RWPE1 (cell line): Measurements from ENCODE around the gene USP49.

Experiments
- CTCF ChIA-PET: fragments of 350-600 bp; sonication (Branson Sonifier 250); formaldehyde crosslinking; extraction: SDS; loops from one replicate; lab custom pipeline; 2021; lab: Yijun Ruan, JAX
- POLR2A ChIA-PET: fragments of 400-600 bp; formaldehyde crosslinking; extraction: SDS; loops from one replicate; lab custom pipeline; 2020; ENCODE audit warnings: antibody characterized with exemption; ENCODE audit not compliant: low non-redundant PET; lab: Yijun Ruan, JAX
- DNase-seq: peaks from one replicate; pipeline ENCODE4 v3.0.0; 2012; ENCODE audit warnings: low spot score
- H3K27ac ChIP-seq: fragments of 450-650 bp; 2 replicates; pipeline ENCODE4 v1.5.1; 2017
- CTCF ChIP-seq: fragments of 450-650 bp; conservative IDR thresholded peaks from 2 replicates; pipeline ENCODE4 v1.5.1; 2017; ENCODE audit warnings: low read depth, mild to moderate bottlenecking

The USP49 gene

GRCh38 chr6:41787219-41787917, 107.8 kb downstream of the USP49 start, which contains the start of gene TOMM6:
TOMM6 (plus strand) TSS chr6:41787694; CDS start chr6:41787698, 4 bp downstream.
- peak within 1 kb of the TSS; percentile 89 for H3K27ac ChIP-seq
- TF ChIP-seq CTCF = peak; percentile 85
- DNase-seq = peak; percentile 89
- CTCF ChIA-PET = interaction anchor here (0.5 to 2.4 kb wide), 29 partner anchors 11 to 952 kb away, joined by 3 to 13 read pairs (median 4); partner anchors contain the start of genes BYSL, MED20 and TAF8
- POLR2A ChIA-PET = interaction anchor here (0.5 to 2.0 kb wide), 2 partner anchors 53 to 65 kb away, joined by 5 to 7 read pairs; no protein-coding TSS in a partner anchor

- ChIA-PET CTCF (interaction anchor here (0.5 to 2.4 kb wide), 26 partner anchors 10 to 993 kb away, joined by 3 to 13 read pairs (median 4); partner anchors contain the start of genes BYSL, MED20 and TAF8), POLR2A (interaction anchor here (0.5 to 2.0 kb wide), 2 partner anchors 52 to 64 kb away, joined by 5 to 7 read pairs; no protein-coding TSS in a partner anchor)
- TF ChIP-seq CTCF = peak; percentile 84
- peak overlapping the region; percentile 89 for H3K27ac ChIP-seq
- peak; percentile 85 for DNase-seq
These were observed 108.5 kb downstream of the USP49 start for GRCh38 chr6:41786451-41787218.

- H3K27ac ChIP-seq = peak overlapping the region; percentile 89
These were observed 109.3 kb downstream of the USP49 start for GRCh38 chr6:41785689-41786450.

GRCh38 chr6:41785254-41785653, 109.9 kb downstream of the USP49 start:
- ChIA-PET CTCF (interaction anchor here (0.5 to 1.8 kb wide), 4 partner anchors 9 to 259 kb away, joined by 3 to 6 read pairs (median 4); no protein-coding TSS in a partner anchor), POLR2A (interaction anchor here (0.9 kb wide), 1 partner anchor 52 kb away, joined by 3 read pairs; no protein-coding TSS in a partner anchor)
- DNase-seq = no peak
- TF ChIP-seq CTCF = no peak
- peak overlapping the region; percentile 89 for H3K27ac ChIP-seq

More at GRCh38 chr6:41785689-41786450, 109.3 kb downstream of the USP49 start:
- POLR2A ChIA-PET = interaction anchor here (2.0 kb wide), 1 partner anchor 52 kb away, joined by 7 read pairs; no protein-coding TSS in a partner anchor
- CTCF ChIA-PET = interaction anchor here (0.6 to 2.4 kb wide), 14 partner anchors 10 to 994 kb away, joined by 3 to 13 read pairs (median 3); partner anchors contain the start of genes BYSL, MED20 and TAF8
- TF ChIP-seq CTCF = no peak
- DNase-seq = no peak

GRCh38 chr6:41784581-41785171, 110.5 kb downstream of the USP49 start:
- peak overlapping the region; percentile 89 for H3K27ac ChIP-seq
- ChIA-PET CTCF (interaction anchor here (0.5 to 1.8 kb wide), 5 partner anchors 8 to 260 kb away, joined by 3 to 6 read pairs (median 4); no protein-coding TSS in a partner anchor), POLR2A (interaction anchor here (0.9 kb wide), 1 partner anchor 52 kb away, joined by 3 read pairs; no protein-coding TSS in a partner anchor)
- no peak for TF ChIP-seq CTCF
- DNase-seq = no peak
